ENCODE measurements around the gene MRPS18A. TPM values are rescaled to one million over a fixed set of nuclear protein-coding genes. Genes with fewer than 3 reads are reported as not detected.

MRPS18A gene
- total and polyA plus RNA-seq, 2 donors from 2014 or later = 36.4 to 103 TPM

- H3K27me3 ChIP-seq (ENCODE audit: control insufficient read depth, insufficient read depth, low read length) = no peaks in the 10 kb centered on the region
- no peak overlapping the region for H3K27ac ChIP-seq (ENCODE audit: low read depth in 2 of 2, low read length in 2 of 2)
- TF ChIP-seq, protein P1, sequence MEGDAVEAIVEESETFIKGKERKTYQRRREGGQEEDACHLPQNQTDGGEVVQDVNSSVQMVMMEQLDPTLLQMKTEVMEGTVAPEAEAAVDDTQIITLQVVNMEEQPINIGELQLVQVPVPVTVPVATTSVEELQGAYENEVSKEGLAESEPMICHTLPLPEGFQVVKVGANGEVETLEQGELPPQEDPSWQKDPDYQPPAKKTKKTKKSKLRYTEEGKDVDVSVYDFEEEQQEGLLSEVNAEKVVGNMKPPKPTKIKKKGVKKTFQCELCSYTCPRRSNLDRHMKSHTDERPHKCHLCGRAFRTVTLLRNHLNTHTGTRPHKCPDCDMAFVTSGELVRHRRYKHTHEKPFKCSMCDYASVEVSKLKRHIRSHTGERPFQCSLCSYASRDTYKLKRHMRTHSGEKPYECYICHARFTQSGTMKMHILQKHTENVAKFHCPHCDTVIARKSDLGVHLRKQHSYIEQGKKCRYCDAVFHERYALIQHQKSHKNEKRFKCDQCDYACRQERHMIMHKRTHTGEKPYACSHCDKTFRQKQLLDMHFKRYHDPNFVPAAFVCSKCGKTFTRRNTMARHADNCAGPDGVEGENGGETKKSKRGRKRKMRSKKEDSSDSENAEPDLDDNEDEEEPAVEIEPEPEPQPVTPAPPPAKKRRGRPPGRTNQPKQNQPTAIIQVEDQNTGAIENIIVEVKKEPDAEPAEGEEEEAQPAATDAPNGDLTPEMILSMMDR (IDR thresholded peaks at IDR 0.05; ENCODE audit: borderline replicate concordance, extremely low read depth, insufficient read depth) = no peak
- FAIRE-seq (no peak), DNase-seq (no peak)
- intact Hi-C loops (cut with DNase I) = no loop called here
- H3K36me3 ChIP-seq (ENCODE audit: control insufficient read depth in 2 of 3, insufficient read depth in 3 of 3, low read length in 3 of 3) = peaks cover 0 to 33% (median 28%) of the 10 kb centered on the region in 3 donors
- no peak overlapping the region for H3K9ac ChIP-seq (ENCODE audit: low read length in 3 of 3)
- peaks cover 0 to 12% (median 9%) of the 10 kb centered on the region in 3 donors for H3K4me1 ChIP-seq (ENCODE audit: control insufficient read depth in 2 of 3, insufficient read depth in 2 of 3, low read depth in 1 of 3, low read length in 3 of 3)
- H3K9me3 ChIP-seq (ENCODE audit: control insufficient read depth in 2 of 3, insufficient read depth in 1 of 3, low read length in 3 of 3) = no peaks in the 10 kb centered on the region
- no peak overlapping the region for H3K4me3 ChIP-seq (ENCODE audit: low read length in 3 of 3)
Measured at GRCh38 chr6:43624786-43625288, 62.8 kb downstream of the MRPS18A start.

DNA sequence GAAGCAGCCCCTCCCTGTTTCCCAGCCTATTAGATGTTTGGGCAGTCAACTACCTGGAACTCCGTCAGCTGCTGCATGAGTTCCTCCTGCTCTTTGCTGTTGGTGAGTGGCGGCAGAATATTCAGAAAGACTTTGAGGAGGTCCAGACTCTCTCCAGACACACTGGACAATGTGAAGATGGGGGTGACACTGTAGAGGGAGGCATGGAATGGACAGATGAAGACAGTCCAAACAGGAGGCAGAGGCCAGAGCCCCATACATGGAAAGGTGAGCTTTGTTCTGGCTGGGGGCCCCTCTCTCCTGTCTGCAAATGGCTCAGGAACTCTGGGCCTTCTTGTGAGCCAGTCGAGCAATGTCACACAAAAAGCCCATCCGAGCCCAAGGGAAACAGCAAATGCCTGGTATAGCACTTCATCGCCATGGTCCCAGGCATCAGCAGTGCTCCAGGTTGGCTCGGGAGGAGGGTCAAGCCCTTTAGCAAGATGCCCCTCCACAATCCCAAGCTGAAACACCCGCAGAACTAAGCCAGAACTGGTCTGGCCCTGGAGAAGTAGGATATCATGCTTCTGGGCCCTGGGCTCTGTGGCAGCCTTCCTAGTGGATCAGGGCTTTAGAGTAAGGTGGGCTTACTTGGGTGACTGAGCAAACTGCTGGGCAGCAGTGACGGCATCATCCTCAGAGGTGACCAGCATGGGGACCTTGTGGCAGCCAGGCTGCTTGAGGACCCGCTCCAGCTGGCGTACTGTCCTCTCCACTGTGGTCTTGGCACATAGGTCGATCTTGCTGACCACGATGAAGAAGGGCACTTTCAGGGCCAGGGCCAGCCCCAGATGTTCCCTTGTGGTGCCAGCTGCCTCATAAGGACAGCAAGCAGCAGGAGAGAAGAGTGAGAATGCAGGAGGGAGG lies 63.5 kb downstream of the MRPS18A start:
- H3K4me1 ChIP-seq (ENCODE audit: control insufficient read depth in 2 of 3, insufficient read depth in 2 of 3, low read depth in 1 of 3, low read length in 3 of 3) = peaks cover 0 to 12% (median 9%) of the 10 kb centered on the region in 3 donors
- TF ChIP-seq, protein P1 (IDR thresholded peaks at IDR 0.05; ENCODE audit: borderline replicate concordance, extremely low read depth, insufficient read depth) = no peak
- DNase-seq = no peak
- H3K9me3 ChIP-seq (ENCODE audit: control insufficient read depth in 2 of 3, insufficient read depth in 1 of 3, low read length in 3 of 3) = no peaks in the 10 kb centered on the region
- no peak for FAIRE-seq
- H3K27me3 ChIP-seq (ENCODE audit: control insufficient read depth, insufficient read depth, low read length) = no peaks in the 10 kb centered on the region
- H3K36me3 ChIP-seq (ENCODE audit: control insufficient read depth in 2 of 3, insufficient read depth in 3 of 3, low read length in 3 of 3) = peaks cover 0 to 33% (median 28%) of the 10 kb centered on the region in 3 donors
- intact Hi-C loops (cut with DNase I) = no loop called here
- H3K9ac ChIP-seq (ENCODE audit: low read length in 3 of 3) = no peak overlapping the region
- H3K27ac ChIP-seq (ENCODE audit: low read depth in 2 of 2, low read length in 2 of 2) = no peak overlapping the region
- H3K4me3 ChIP-seq (ENCODE audit: low read length in 3 of 3) = no peak overlapping the region

- no peak for FAIRE-seq
- no peaks in the 10 kb centered on the region for H3K9me3 ChIP-seq (ENCODE audit: control insufficient read depth in 2 of 3, insufficient read depth in 1 of 3, low read length in 3 of 3)
- H3K9ac ChIP-seq (ENCODE audit: low read length in 3 of 3) = no peak overlapping the region
- no peaks in the 10 kb centered on the region for H3K27me3 ChIP-seq (ENCODE audit: control insufficient read depth, insufficient read depth, low read length)
- H3K27ac ChIP-seq (ENCODE audit: low read depth in 2 of 2, low read length in 2 of 2) = no peak overlapping the region
- no peak for DNase-seq
- H3K36me3 ChIP-seq (ENCODE audit: control insufficient read depth in 2 of 3, insufficient read depth in 3 of 3, low read length in 3 of 3) = peaks cover 0 to 33% (median 28%) of the 10 kb centered on the region in 3 donors
- H3K4me1 ChIP-seq (ENCODE audit: control insufficient read depth in 2 of 3, insufficient read depth in 2 of 3, low read depth in 1 of 3, low read length in 3 of 3) = peaks cover 0 to 7% (median 6%) of the 10 kb centered on the region in 3 donors
- no peak overlapping the region for H3K4me3 ChIP-seq (ENCODE audit: low read length in 3 of 3)
- intact Hi-C loops (cut with DNase I) = no loop called here
- TF ChIP-seq, protein P1 (IDR thresholded peaks at IDR 0.05; ENCODE audit: borderline replicate concordance, extremely low read depth, insufficient read depth) = no peak
Measured at GRCh38 chr6:43622541-43622940, 65.0 kb downstream of the MRPS18A start.

Measured in kidney (tissue), 14 donors.